HEK293 (cell line): Measurements from ENCODE around the gene KCNMA1.
A peak's percentile ranks its signal among the peaks of the same experiment; 100 is the strongest.

Source experiments
- BCL11A ChIP-seq: fragments of 450-650 bp; formaldehyde crosslinking; IDR thresholded peaks from 2 replicates; pipeline ENCODE4 v1.5.1; 2016; ENCODE audit warnings: low read depth, missing biosample characterization, missing genetic modification characterization
- BCL6B ChIP-seq: fragments of 450-650 bp; formaldehyde crosslinking; IDR thresholded peaks from 2 replicates; pipeline ENCODE4 v1.5.1; 2017; ENCODE audit warnings: missing biosample characterization, missing genetic modification characterization
- HOXA7 ChIP-seq: sonication (generic); formaldehyde crosslinking; IDR thresholded peaks from 2 replicates; pipeline ENCODE4 v1.8.1; 2022; ENCODE audit warnings: missing genetic modification reagents, borderline replicate concordance
- HOXD13 ChIP-seq: sonication (generic); formaldehyde crosslinking; IDR thresholded peaks from 2 replicates; pipeline ENCODE4 v1.8.0; 2022; ENCODE audit warnings: missing genetic modification reagents, borderline replicate concordance
- IKZF3 ChIP-seq: fragments of 450-650 bp; IDR thresholded peaks from 2 replicates; pipeline ENCODE4 v1.5.0; 2018; ENCODE audit warnings: missing biosample characterization, mild to moderate bottlenecking, missing genetic modification characterization, moderate library complexity
- KLF1 ChIP-seq: fragments of 450-650 bp; formaldehyde crosslinking; IDR thresholded peaks from 2 replicates; pipeline ENCODE4 v1.5.1; 2016; ENCODE audit warnings: missing biosample characterization, missing genetic modification characterization
- KLF10 ChIP-seq: fragments of 450-650 bp; IDR thresholded peaks from 2 replicates; pipeline ENCODE4 v1.5.1; 2018; ENCODE audit warnings: missing biosample characterization, mild to moderate bottlenecking, missing genetic modification characterization
- MEIS1 ChIP-seq: sonication (generic); formaldehyde crosslinking; IDR thresholded peaks from 2 replicates; pipeline ENCODE4 v1.8.1; 2022; ENCODE audit warnings: missing genetic modification reagents, mild to moderate bottlenecking, borderline replicate concordance
- MYNN ChIP-seq: fragments of 450-650 bp; formaldehyde crosslinking; IDR thresholded peaks from 2 replicates; pipeline ENCODE4 v1.5.1; 2016; ENCODE audit warnings: missing biosample characterization, missing genetic modification characterization, borderline replicate concordance
- PBX3 ChIP-seq: sonication (generic); formaldehyde crosslinking; IDR thresholded peaks from 2 replicates; pipeline ENCODE4 v1.8.1; 2022; ENCODE audit warnings: mild to moderate bottlenecking, moderate library complexity, missing genetic modification reagents
- SALL2 ChIP-seq: fragments of 450-650 bp; formaldehyde crosslinking; IDR thresholded peaks from 2 replicates; pipeline ENCODE4 v1.5.0; 2017; ENCODE audit warnings: missing biosample characterization, mild to moderate bottlenecking, missing genetic modification characterization, borderline replicate concordance
- SP7 ChIP-seq: fragments of 450-650 bp; formaldehyde crosslinking; IDR thresholded peaks from 2 replicates; pipeline ENCODE4 v1.5.1; 2016; ENCODE audit warnings: missing biosample characterization, missing genetic modification characterization
- ZBTB21 ChIP-seq: fragments of 450-650 bp; formaldehyde crosslinking; IDR thresholded peaks from 2 replicates; pipeline ENCODE4 v1.5.1; 2017; ENCODE audit warnings: missing biosample characterization, missing genetic modification characterization
- ZBTB8A ChIP-seq: fragments of 450-650 bp; formaldehyde crosslinking; IDR thresholded peaks from 2 replicates; pipeline ENCODE4 v1.5.1; 2016; ENCODE audit warnings: missing biosample characterization, missing genetic modification characterization
- ZFHX2 ChIP-seq: fragments of 450-650 bp; formaldehyde crosslinking; conservative IDR thresholded peaks from 2 replicates; pipeline ENCODE4 v1.5.1; 2016; ENCODE audit warnings: missing biosample characterization, missing genetic modification characterization
- ZFP37 ChIP-seq: fragments of 450-650 bp; formaldehyde crosslinking; IDR thresholded peaks from 2 replicates; pipeline ENCODE4 v1.5.1; 2016; ENCODE audit warnings: missing biosample characterization, missing genetic modification characterization
- ZNF184 ChIP-seq: fragments of 450-650 bp; IDR thresholded peaks from 2 replicates; pipeline ENCODE4 v1.5.1; 2018; ENCODE audit warnings: missing biosample characterization, mild to moderate bottlenecking, missing genetic modification characterization
- ZNF23 ChIP-seq: fragments of 450-650 bp; formaldehyde crosslinking; IDR thresholded peaks from 2 replicates; pipeline ENCODE4 v1.5.1; 2016; ENCODE audit warnings: missing biosample characterization, missing genetic modification characterization, borderline replicate concordance
- ZNF239 ChIP-seq: fragments of 450-650 bp; formaldehyde crosslinking; IDR thresholded peaks from 2 replicates; pipeline ENCODE4 v1.5.1; 2016; ENCODE audit warnings: missing biosample characterization, missing genetic modification characterization
- ZNF248 ChIP-seq: fragments of 450-650 bp; formaldehyde crosslinking; IDR thresholded peaks from 2 replicates; pipeline ENCODE4 v1.5.1; 2017; ENCODE audit warnings: missing biosample characterization, missing genetic modification characterization
- ZNF266 ChIP-seq: fragments of 450-650 bp; formaldehyde crosslinking; IDR thresholded peaks from 2 replicates; pipeline ENCODE4 v1.5.1; 2016; ENCODE audit warnings: missing biosample characterization, missing genetic modification characterization, low read depth
- ZNF324 ChIP-seq: fragments of 450-650 bp; formaldehyde crosslinking; IDR thresholded peaks from 2 replicates; pipeline ENCODE4 v1.5.1; 2016; ENCODE audit warnings: missing biosample characterization, missing genetic modification characterization
- ZNF366 ChIP-seq: fragments of 450-650 bp; formaldehyde crosslinking; conservative IDR thresholded peaks from 2 replicates; pipeline ENCODE4 v1.5.1; 2016; ENCODE audit warnings: missing biosample characterization, missing genetic modification characterization
- ZNF394 ChIP-seq: fragments of 450-650 bp; formaldehyde crosslinking; IDR thresholded peaks from 2 replicates; pipeline ENCODE4 v1.5.1; 2016; ENCODE audit warnings: missing biosample characterization, missing genetic modification characterization, mild to moderate bottlenecking, moderate library complexity, borderline replicate concordance
- ZNF514 ChIP-seq: fragments of 450-650 bp; formaldehyde crosslinking; IDR thresholded peaks from 2 replicates; pipeline ENCODE4 v1.5.1; 2016; ENCODE audit warnings: missing biosample characterization, missing genetic modification characterization
- ZNF530 ChIP-seq: fragments of 450-650 bp; formaldehyde crosslinking; IDR thresholded peaks from 2 replicates; pipeline ENCODE4 v1.5.1; 2016; ENCODE audit warnings: low read depth, missing biosample characterization, missing genetic modification characterization
- ZNF549 ChIP-seq: fragments of 450-650 bp; IDR thresholded peaks from 2 replicates; pipeline ENCODE4 v1.5.1; 2018; ENCODE audit warnings: missing biosample characterization, missing genetic modification characterization, mild to moderate bottlenecking, inconsistent platforms, moderate library complexity
- ZNF610 ChIP-seq: fragments of 450-650 bp; formaldehyde crosslinking; IDR thresholded peaks from 2 replicates; pipeline ENCODE4 v1.5.1; 2016; ENCODE audit warnings: missing biosample characterization, missing genetic modification characterization, borderline replicate concordance
- ZNF621 ChIP-seq: fragments of 450-650 bp; formaldehyde crosslinking; IDR thresholded peaks from 2 replicates; pipeline ENCODE4 v1.5.1; 2017; ENCODE audit warnings: missing biosample characterization, missing genetic modification characterization
- ZNF629 ChIP-seq: fragments of 450-650 bp; formaldehyde crosslinking; IDR thresholded peaks from 2 replicates; pipeline ENCODE4 v1.5.1; 2017; ENCODE audit warnings: missing biosample characterization, missing genetic modification characterization
- ZNF830 ChIP-seq: fragments of 450-650 bp; IDR thresholded peaks from 2 replicates; pipeline ENCODE4 v1.5.0; 2018; ENCODE audit warnings: missing biosample characterization, missing genetic modification characterization, low read depth, mild to moderate bottlenecking, moderate library complexity
- ZNF843 ChIP-seq: fragments of 450-650 bp; formaldehyde crosslinking; IDR thresholded peaks from 2 replicates; pipeline ENCODE4 v1.5.1; 2016; ENCODE audit warnings: missing biosample characterization, missing genetic modification characterization
- ZSCAN16 ChIP-seq: fragments of 450-650 bp; formaldehyde crosslinking; IDR thresholded peaks from 2 replicates; pipeline ENCODE4 v1.5.1; 2016; ENCODE audit warnings: missing biosample characterization, missing genetic modification characterization
- TF ChIP-seq, protein P1 (sequence below): fragments of 450-650 bp; formaldehyde crosslinking; IDR thresholded peaks from 2 replicates; pipeline ENCODE4 v1.5.1; 2016; ENCODE audit warnings: missing biosample characterization, missing genetic modification characterization
- TF ChIP-seq, protein P2 (sequence below): fragments of 450-650 bp; formaldehyde crosslinking; IDR thresholded peaks from 2 replicates; pipeline ENCODE4 v1.5.1; 2016; ENCODE audit warnings: missing biosample characterization, missing genetic modification characterization

KCNMA1 gene

DNA sequence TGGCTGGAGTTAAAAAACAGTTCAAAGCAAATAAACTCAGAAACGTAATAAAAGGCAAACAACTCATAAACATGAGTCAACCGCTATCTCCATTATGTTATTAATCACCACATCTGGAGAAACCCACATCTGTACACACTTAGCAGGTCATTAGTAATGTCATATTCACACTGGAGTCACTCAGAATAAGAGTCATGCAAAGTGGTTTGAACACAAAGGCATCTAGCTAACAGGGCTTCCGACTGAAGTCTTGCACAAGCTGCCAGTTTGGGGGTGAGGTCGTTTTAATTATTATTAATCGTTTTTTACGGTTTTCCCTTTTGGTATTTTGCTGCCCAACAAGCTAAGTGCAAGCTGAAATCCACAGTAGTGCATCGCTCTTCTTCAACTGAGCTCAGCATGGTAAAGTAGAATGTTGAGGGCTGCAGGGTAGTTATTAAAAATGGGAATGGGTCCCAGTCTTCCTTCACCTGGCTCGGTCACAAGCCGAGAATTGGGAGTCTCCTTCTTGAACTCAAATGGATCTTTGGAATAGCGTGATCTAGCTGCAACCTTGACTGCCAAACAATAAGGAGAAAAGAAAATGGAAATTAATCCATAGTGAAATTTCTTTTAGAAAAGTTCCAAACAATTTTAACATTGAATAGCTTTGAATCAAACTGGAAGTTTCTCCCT, 663.5 kb downstream of the KCNMA1 start (continued):
- TF ChIP-seq ZNF366 (tag by site-specific recombination) (peak; percentile 32; the same call in 1 of the 2 replicates), ZNF266 (tag by site-specific recombination) (no peak), ZNF324 (tag by site-specific recombination) (no peak), HOXA7 (CRISPR knock-in tag) (no peak), SALL2 (no peak), SP7 (tag by site-specific recombination) (no peak), BCL11A (no peak), ZNF843 (peak; percentile 81; the same call in 1 of the 2 replicates), ZNF629 (tag by site-specific recombination) (no peak), ZNF23 (tag by site-specific recombination) (no peak), ZNF239 (tag by site-specific recombination) (no peak), ZFHX2 (tag by site-specific recombination) (no peak), ZNF514 (tag by site-specific recombination) (no peak), ZNF248 (tag by site-specific recombination) (no peak), ZFP37 (tag by site-specific recombination) (no peak), KLF10 (tag by site-specific recombination) (no peak), BCL6B (0 out of 2 replicates have a peak, but pooled peaks have one; percentile 42), ZNF394 (tag by site-specific recombination) (no peak), IKZF3 (no peak), ZNF610 (tag by site-specific recombination) (no peak), ZNF530 (tag by site-specific recombination) (no peak), ZNF621 (tag by site-specific recombination) (no peak), PBX3 (CRISPR knock-in tag) (no peak), MYNN (no peak), ZNF549 (tag by site-specific recombination) (no peak), ZNF184 (tag by site-specific recombination) (no peak), ZNF830 (tag by site-specific recombination) (no peak), ZBTB8A (no peak), ZSCAN16 (tag by site-specific recombination) (no peak), KLF1 (tag by site-specific recombination) (no peak), HOXD13 (no peak), ZBTB21 (no peak), MEIS1 (CRISPR knock-in tag) (no peak)
- TF ChIP-seq, protein P1, sequence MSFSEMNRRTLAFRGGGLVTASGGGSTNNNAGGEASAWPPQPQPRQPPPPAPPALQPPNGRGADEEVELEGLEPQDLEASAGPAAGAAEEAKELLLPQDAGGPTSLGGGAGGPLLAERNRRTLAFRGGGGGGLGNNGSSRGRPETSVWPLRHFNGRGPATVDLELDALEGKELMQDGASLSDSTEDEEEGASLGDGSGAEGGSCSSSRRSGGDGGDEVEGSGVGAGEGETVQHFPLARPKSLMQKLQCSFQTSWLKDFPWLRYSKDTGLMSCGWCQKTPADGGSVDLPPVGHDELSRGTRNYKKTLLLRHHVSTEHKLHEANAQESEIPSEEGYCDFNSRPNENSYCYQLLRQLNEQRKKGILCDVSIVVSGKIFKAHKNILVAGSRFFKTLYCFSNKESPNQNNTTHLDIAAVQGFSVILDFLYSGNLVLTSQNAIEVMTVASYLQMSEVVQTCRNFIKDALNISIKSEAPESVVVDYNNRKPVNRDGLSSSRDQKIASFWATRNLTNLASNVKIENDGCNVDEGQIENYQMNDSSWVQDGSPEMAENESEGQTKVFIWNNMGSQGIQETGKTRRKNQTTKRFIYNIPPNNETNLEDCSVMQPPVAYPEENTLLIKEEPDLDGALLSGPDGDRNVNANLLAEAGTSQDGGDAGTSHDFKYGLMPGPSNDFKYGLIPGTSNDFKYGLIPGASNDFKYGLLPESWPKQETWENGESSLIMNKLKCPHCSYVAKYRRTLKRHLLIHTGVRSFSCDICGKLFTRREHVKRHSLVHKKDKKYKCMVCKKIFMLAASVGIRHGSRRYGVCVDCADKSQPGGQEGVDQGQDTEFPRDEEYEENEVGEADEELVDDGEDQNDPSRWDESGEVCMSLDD = no peak
- TF ChIP-seq, protein P2, sequence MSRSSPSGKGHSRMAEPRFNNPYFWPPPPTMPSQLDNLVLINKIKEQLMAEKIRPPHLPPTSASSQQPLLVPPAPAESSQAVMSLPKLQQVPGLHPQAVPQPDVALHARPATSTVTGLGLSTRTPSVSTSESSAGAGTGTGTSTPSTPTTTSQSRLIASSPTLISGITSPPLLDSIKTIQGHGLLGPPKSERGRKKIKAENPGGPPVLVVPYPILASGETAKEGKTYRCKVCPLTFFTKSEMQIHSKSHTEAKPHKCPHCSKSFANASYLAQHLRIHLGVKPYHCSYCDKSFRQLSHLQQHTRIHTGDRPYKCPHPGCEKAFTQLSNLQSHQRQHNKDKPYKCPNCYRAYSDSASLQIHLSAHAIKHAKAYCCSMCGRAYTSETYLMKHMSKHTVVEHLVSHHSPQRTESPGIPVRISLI = no peak
